Trophoblast cell (in vitro differentiated cells and primary cell): ENCODE measurements around the gene DENND4A.

Source experiments
- DNase-seq, 2 donors: peaks; one replicate each; pipeline ENCODE4 v3.0.0-alpha.2; 2016
- H2AFZ ChIP-seq: 2 replicates; pipeline ENCODE4 v1.6.1; 2013; ENCODE audit warnings: low read length, moderate library complexity, mild to moderate bottlenecking; ENCODE audit not compliant: insufficient read depth, poor library complexity
- H2AK5ac ChIP-seq: 2 replicates; pipeline ENCODE4 v1.6.1; 2013; ENCODE audit warnings: mild to moderate bottlenecking, low read length
- H2BK120ac ChIP-seq: 2 replicates; pipeline ENCODE4 v1.6.1; 2013; ENCODE audit warnings: low read length, mild to moderate bottlenecking, moderate library complexity; ENCODE audit not compliant: insufficient read depth, poor library complexity
- H2BK12ac ChIP-seq: 2 replicates; pipeline ENCODE4 v1.6.1; 2013; ENCODE audit warnings: mild to moderate bottlenecking, low read length, moderate library complexity
- H2BK5ac ChIP-seq: 2 replicates; pipeline ENCODE4 v1.6.1; 2013; ENCODE audit warnings: low read length, low read depth, moderate library complexity, mild to moderate bottlenecking; ENCODE audit not compliant: poor library complexity
- H3K14ac ChIP-seq: 2 replicates; pipeline ENCODE4 v1.6.1; 2013; ENCODE audit warnings: mild to moderate bottlenecking, low read length
- H3K18ac ChIP-seq: 2 replicates; pipeline ENCODE4 v1.6.1; 2013; ENCODE audit warnings: mild to moderate bottlenecking, low read length
- H3K23ac ChIP-seq: 2 replicates; pipeline ENCODE4 v1.6.1; 2013; ENCODE audit warnings: low read length
- H3K27ac ChIP-seq: 2 replicates; pipeline ENCODE4 v1.5.1; 2013; ENCODE audit warnings: low read depth, mild to moderate bottlenecking, inconsistent platforms, low read length, moderate library complexity
- H3K27me3 ChIP-seq: 2 replicates; pipeline ENCODE4 v1.6.1; 2013; ENCODE audit warnings: inconsistent platforms, mild to moderate bottlenecking, low read length, moderate library complexity; ENCODE audit not compliant: insufficient read depth
- H3K36me3 ChIP-seq, 2 experiments: 1 replicate in 1 of 2; 2 replicates in 1 of 2; pipeline ENCODE4 v1.6.1; 2013; ENCODE audit warnings: low read length in 2 of 2, mild to moderate bottlenecking in 2 of 2, moderate library complexity in 1 of 2; ENCODE audit not compliant: insufficient read depth in 2 of 2, control insufficient read depth in 1 of 2
- H3K4ac ChIP-seq: 2 replicates; pipeline ENCODE4 v1.6.1; 2013; ENCODE audit warnings: low read depth, mild to moderate bottlenecking, low read length, moderate library complexity
- H3K4me1 ChIP-seq, 2 experiments: 1 replicate in 1 of 2; 2 replicates in 1 of 2; pipeline ENCODE4 v1.6.1; 2013; ENCODE audit warnings: low read length in 2 of 2, mild to moderate bottlenecking in 2 of 2, moderate library complexity in 1 of 2; ENCODE audit not compliant: insufficient read depth in 2 of 2, control insufficient read depth in 1 of 2
- H3K4me2 ChIP-seq: 2 replicates; pipeline ENCODE4 v1.6.1; 2013; ENCODE audit warnings: inconsistent platforms, mild to moderate bottlenecking, low read length, moderate library complexity
- H3K4me3 ChIP-seq: 2 replicates; pipeline ENCODE4 v1.5.1; 2013; ENCODE audit warnings: mild to moderate bottlenecking, low read depth, low read length, inconsistent platforms
- H3K79me1 ChIP-seq: one replicate; pipeline ENCODE4 v1.6.1; 2013; ENCODE audit warnings: low read length
- H3K79me2 ChIP-seq: 2 replicates; pipeline ENCODE4 v1.6.1; 2013; ENCODE audit warnings: low read length, mild to moderate bottlenecking; ENCODE audit not compliant: control insufficient read depth, insufficient read depth, poor library complexity
- H3K9ac ChIP-seq: 2 replicates; pipeline ENCODE4 v1.6.1; 2013; ENCODE audit warnings: mild to moderate bottlenecking, low read length
- H3K9me3 ChIP-seq: 2 replicates; pipeline ENCODE4 v1.6.1; 2013; ENCODE audit warnings: low read depth, mild to moderate bottlenecking, control low read depth, inconsistent platforms, low read length; ENCODE audit not compliant: insufficient read depth
- H4K12ac ChIP-seq: 2 replicates; pipeline ENCODE4 v1.6.1; 2013; ENCODE audit warnings: low read depth, mild to moderate bottlenecking, low read length, moderate library complexity
- H4K8ac ChIP-seq: 2 replicates; pipeline ENCODE4 v1.6.1; 2013; ENCODE audit warnings: low read depth, mild to moderate bottlenecking, low read length, moderate library complexity
- H4K91ac ChIP-seq: one replicate; pipeline ENCODE4 v1.6.1; 2013; ENCODE audit warnings: low read depth, mild to moderate bottlenecking, low read length, moderate library complexity
- WGBS: extraction: QIAGEN DNeasy Blood & Tissue Kit; methylation state at CpG from one replicate; pipeline ENCODE4 v1.1.7; 2013; ENCODE audit warnings: missing lambda C conversion rate; ENCODE audit not compliant: insufficient read length, insufficient coverage; ENCODE audit errors: extremely low coverage; 5-methylcytosine and 5-hydroxymethylcytosine counted together

The DENND4A gene

DNA sequence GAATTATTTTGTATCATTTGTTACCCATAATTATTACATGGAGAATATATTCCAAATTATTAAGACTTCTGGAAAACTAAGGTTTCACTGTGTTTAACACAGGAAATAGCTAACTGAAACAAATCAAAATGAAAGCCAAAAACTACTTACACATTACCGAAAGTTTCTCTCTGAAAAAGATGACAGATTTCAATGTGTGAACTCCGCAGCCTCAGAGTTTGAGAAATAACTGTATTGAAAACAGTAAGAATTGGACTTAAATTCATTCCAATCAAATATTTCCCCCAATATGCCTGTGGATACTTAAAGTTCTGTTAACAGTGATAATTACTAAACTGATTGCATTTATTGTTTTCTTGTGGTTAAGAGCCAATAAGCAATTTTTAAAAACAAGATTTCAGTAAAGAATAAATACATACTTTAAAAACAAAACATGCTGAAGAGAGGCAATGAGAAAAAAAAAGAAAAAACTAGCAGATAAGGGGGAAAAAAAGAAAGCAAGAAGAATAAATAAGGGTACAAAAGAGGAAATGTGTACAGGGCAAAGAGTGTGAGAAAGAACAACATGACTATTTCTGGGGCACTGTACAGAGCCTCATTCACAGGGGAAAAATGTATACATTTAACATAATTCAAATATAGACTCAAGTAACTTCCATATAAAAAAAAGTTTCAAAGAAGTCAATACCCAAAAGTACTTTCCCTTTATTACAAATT is 30.7 kb downstream of the DENND4A start:
- no peak overlapping the region for H3K23ac ChIP-seq
- no peak overlapping the region for H3K18ac ChIP-seq
- no peak overlapping the region for H3K4me3 ChIP-seq
- no peak overlapping the region for H2AK5ac ChIP-seq
- no peaks in the 10 kb centered on the region for H3K4me1 ChIP-seq
- no peak overlapping the region for H2BK120ac ChIP-seq
- no peak overlapping the region for H3K27ac ChIP-seq
- H3K79me2 ChIP-seq: no peaks in the 10 kb centered on the region
- H3K14ac ChIP-seq: no peak overlapping the region
- H3K9ac ChIP-seq: no peak overlapping the region
- DNase-seq: no peak
- no peak overlapping the region for H2AFZ ChIP-seq
- H4K8ac ChIP-seq: no peak overlapping the region
- no peak overlapping the region for H4K91ac ChIP-seq
- no peak overlapping the region for H3K4ac ChIP-seq
- no peak overlapping the region for H2BK12ac ChIP-seq
- H2BK5ac ChIP-seq: no peak overlapping the region
- WGBS: no CpG with 5 or more reads among the region's 2 CpGs
- no peaks in the 10 kb centered on the region for H3K79me1 ChIP-seq
- no peaks in the 10 kb centered on the region for H3K27me3 ChIP-seq
- no peaks in the 10 kb centered on the region for H3K9me3 ChIP-seq
- H4K12ac ChIP-seq: no peak overlapping the region
- H3K36me3 ChIP-seq: no peaks in the 10 kb centered on the region
- no peak overlapping the region for H3K4me2 ChIP-seq

- no peak overlapping the region for H4K8ac ChIP-seq
- no peak overlapping the region for H4K12ac ChIP-seq
- H3K27ac ChIP-seq: no peak overlapping the region
- H2AFZ ChIP-seq: no peak overlapping the region
- H3K14ac ChIP-seq: no peak overlapping the region
- no peaks in the 10 kb centered on the region for H3K79me2 ChIP-seq
- no peak overlapping the region for H3K9ac ChIP-seq
- H2AK5ac ChIP-seq: no peak overlapping the region
- no peak overlapping the region for H3K23ac ChIP-seq
- H3K4me2 ChIP-seq: no peak overlapping the region
- H2BK120ac ChIP-seq: no peak overlapping the region
- no peaks in the 10 kb centered on the region for H3K4me1 ChIP-seq
- DNase-seq: no peak
- no peak overlapping the region for H3K4ac ChIP-seq
- no CpG with 5 or more reads among the region's 5 CpGs for WGBS
- H2BK12ac ChIP-seq: no peak overlapping the region
- no peaks in the 10 kb centered on the region for H3K36me3 ChIP-seq
- no peak overlapping the region for H3K18ac ChIP-seq
- H3K9me3 ChIP-seq: no peaks in the 10 kb centered on the region
- H3K27me3 ChIP-seq: no peaks in the 10 kb centered on the region
- no peak overlapping the region for H3K4me3 ChIP-seq
- no peaks in the 10 kb centered on the region for H3K79me1 ChIP-seq
- H2BK5ac ChIP-seq: no peak overlapping the region
- no peak overlapping the region for H4K91ac ChIP-seq
Measured at GRCh38 chr15:65759441-65759840, 32.7 kb downstream of the DENND4A start.

- H3K14ac ChIP-seq: no peak overlapping the region
- H2AK5ac ChIP-seq: no peak overlapping the region
- no peak overlapping the region for H3K27ac ChIP-seq
- no peak overlapping the region for H3K4me2 ChIP-seq
- H3K4ac ChIP-seq: no peak overlapping the region
- H4K8ac ChIP-seq: no peak overlapping the region
- no peak overlapping the region for H3K18ac ChIP-seq
- no peak for DNase-seq
- no peak overlapping the region for H2BK12ac ChIP-seq
- H3K23ac ChIP-seq: no peak overlapping the region
- no peaks in the 10 kb centered on the region for H3K79me2 ChIP-seq
- no peak overlapping the region for H2AFZ ChIP-seq
- no peaks in the 10 kb centered on the region for H3K9me3 ChIP-seq
- H2BK5ac ChIP-seq: no peak overlapping the region
- WGBS: no CpG with 5 or more reads among the region's 5 CpGs
- no peak overlapping the region for H4K91ac ChIP-seq
- no peaks in the 10 kb centered on the region for H3K79me1 ChIP-seq
- H3K36me3 ChIP-seq: no peaks in the 10 kb centered on the region
- no peaks in the 10 kb centered on the region for H3K27me3 ChIP-seq
- no peak overlapping the region for H2BK120ac ChIP-seq
- no peaks in the 10 kb centered on the region for H3K4me1 ChIP-seq
- H3K4me3 ChIP-seq: no peak overlapping the region
- no peak overlapping the region for H4K12ac ChIP-seq
- H3K9ac ChIP-seq: no peak overlapping the region
Measured at GRCh38 chr15:65758242-65758641, 33.9 kb downstream of the DENND4A start.

DNA sequence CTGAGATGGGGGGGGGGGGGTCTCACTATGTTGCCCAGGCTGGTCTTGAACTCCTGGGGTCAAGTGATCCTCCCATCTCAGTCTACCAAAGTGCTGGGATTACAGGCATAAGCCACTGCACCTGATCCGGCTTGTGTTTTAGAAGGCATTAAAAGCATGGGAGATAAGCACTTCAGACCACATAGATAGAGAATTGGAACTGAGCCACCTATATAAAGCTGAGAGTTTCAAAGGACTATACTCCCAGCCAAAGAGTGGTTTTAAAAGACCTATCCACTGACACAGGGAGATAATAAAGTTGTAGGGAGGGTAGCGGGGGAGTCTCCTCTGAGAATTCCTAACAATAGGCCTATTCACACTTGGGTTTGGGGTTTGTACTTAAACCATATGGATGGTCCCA is 34.8 kb downstream of the DENND4A start:
- Histone ChIP-seq H3K79me1 (no peaks in the 10 kb centered on the region), H3K18ac (no peak overlapping the region), H2AK5ac (no peak overlapping the region), H3K9ac (no peak overlapping the region), H3K4me3 (no peak overlapping the region), H2AFZ (no peak overlapping the region), H3K4ac (no peak overlapping the region), H3K14ac (no peak overlapping the region), H3K36me3 (no peaks in the 10 kb centered on the region), H4K8ac (no peak overlapping the region), H3K4me2 (no peak overlapping the region), H2BK5ac (no peak overlapping the region), H3K9me3 (no peaks in the 10 kb centered on the region), H2BK12ac (no peak overlapping the region), H3K27me3 (no peaks in the 10 kb centered on the region), H4K12ac (no peak overlapping the region), H3K4me1 (no peaks in the 10 kb centered on the region), H3K27ac (no peak overlapping the region), H3K23ac (no peak overlapping the region), H3K79me2 (no peaks in the 10 kb centered on the region), H4K91ac (no peak overlapping the region), H2BK120ac (no peak overlapping the region)
- no CpG with 5 or more reads among the region's 2 CpGs for WGBS
- DNase-seq: no peak
